Right lobe of liver (tissue), 6 donors: ENCODE results near the gene SRSF6. TPM values are rescaled to one million over a fixed set of nuclear protein-coding genes. Genes with fewer than 3 reads are reported as not detected.
"Not testable (repeated sequence)": the region's sequence is repeated elsewhere in the genome, so short reads cannot be mapped to it uniquely, and the experiment has no call there.

Experiments used
- ATAC-seq, 4 donors: fragments of 200-7000 bp; cut with Tn5 transposase; one replicate each; pipeline ENCODE4 v1.9.1; 2020; ENCODE audit warnings: mild to moderate bottlenecking in 4 of 4, moderate library complexity in 4 of 4
- DNase-seq, 3 donors: peaks; one replicate each; pipeline ENCODE4 v3.0.0-alpha.2; 2020
- H3K27ac ChIP-seq, 3 donors: fragments of 200-600 bp; one replicate each; pipeline ENCODE4 v1.8.0; 2022
- H3K27me3 ChIP-seq, 2 donors: fragments of 200-600 bp; one replicate each; pipeline ENCODE4 v1.8.0; 2022
- H3K36me3 ChIP-seq, 4 donors: fragments of 200-600 bp; sonication (generic) in 1 of 4; one replicate each; pipeline versions ENCODE4 v1.5.1 to v1.8.0; 2017 to 2022; ENCODE audit warnings: control low read depth in 1 of 4
- H3K4me1 ChIP-seq, 4 donors: fragments of 200-600 bp; sonication (generic) in 1 of 4; one replicate each; pipeline versions ENCODE4 v1.5.1 to v1.8.0; 2017 to 2022; ENCODE audit warnings: control low read depth in 1 of 4
- H3K4me3 ChIP-seq, 3 donors: fragments of 200-600 bp; one replicate each; pipeline ENCODE4 v1.8.0; 2022
- H3K9me3 ChIP-seq, 4 donors: fragments of 200-600 bp; sonication (generic) in 1 of 4; one replicate each; pipeline versions ENCODE4 v1.5.1 to v1.8.0; 2017 to 2022; ENCODE audit warnings: control low read depth in 1 of 4
- CTCF ChIP-seq, 4 donors: fragments of 200-600 bp in 3 of 4; fragments of 450-650 bp in 1 of 4; IDR thresholded peaks; one replicate each; pipeline versions ENCODE4 v1.5.1 to v1.8.0; 2016 to 2022; ENCODE audit warnings: antibody characterized with exemption in 4 of 4, mild to moderate bottlenecking in 2 of 4
- POLR2A ChIP-seq: fragments of 450-650 bp; IDR thresholded peaks from one replicate; pipeline ENCODE4 v1.6.1; 2017; ENCODE audit warnings: antibody characterized with exemption, mild to moderate bottlenecking
- WGBS: methylation state at CpG from one replicate; pipeline ENCODE4 v1.1.6; 2018; ENCODE audit warnings: low coverage, low lambda C conversion rate; ENCODE audit not compliant: insufficient coverage; ENCODE audit errors: missing lambda C conversion rate; 5-methylcytosine and 5-hydroxymethylcytosine counted together
- intact Hi-C, 2 donors: fragments of 100-400 bp; cut with DNase I; formaldehyde crosslinking; loops; one replicate each; pipeline versions ENCODE4 v1.11.2 to v1.14.1; 2022
- total RNA-seq, 6 experiments: library from RNA; depleted of rRNA in 2 of 6; stranded (reverse); fragments of >200 nt in 2 of 6; fragmentation: NEBNext Ultra II Directional in 3 of 6; extraction: Animal tissue kit (Norgen Biotek cat#: 25700) in 3 of 6; gene quantifications; one replicate each; pipeline versions ENCODE4 v1.1.0 to v1.2.4, GENCODE V29; 2016 to 2023
- donor health status: DM: no; HTN: yes; CAD: no.
- donor health status: DM: no; HTN: no; CAD: no.
- donor health status: DM: no; HTN: no; CAD: no.
- donor health status: DM: no; HTN: yes; CAD: no.
- donor health status: DM: no; HTN: yes; CAD: no.

SRSF6 gene
- total RNA-seq, 6 experiments from 2014 or later, result 35.1 to 111 (median 76.8) TPM

- 61% methylated on average over 2 of the region's 6 CpGs for WGBS
- Histone ChIP-seq H3K27ac (no peak overlapping the region), H3K4me3 (no peak overlapping the region), H3K9me3 (no peaks in the 10 kb centered on the region), H3K36me3 (no peaks in the 10 kb centered on the region), H3K27me3 (no peaks in the 10 kb centered on the region), H3K4me1 (no peaks in the 10 kb centered on the region)
- DNase-seq (no peak), ATAC-seq (no peak)
- intact Hi-C loops, result no loop called here
- no peak for TF ChIP-seq POLR2A
- no peak for TF ChIP-seq CTCF (IDR thresholded peaks at IDR 0.05)
Measured at GRCh38 chr20:43416591-43417228, 41.0 kb upstream of the SRSF6 start.

- no peaks in the 10 kb centered on the region for H3K4me1 ChIP-seq
- intact Hi-C loops, result no loop called here
- ATAC-seq (no peak), DNase-seq (no peak)
- no peaks in the 10 kb centered on the region for H3K36me3 ChIP-seq
- H3K9me3 ChIP-seq, result no peaks in the 10 kb centered on the region
- TF ChIP-seq CTCF (IDR thresholded peaks at IDR 0.05), result no peak
- TF ChIP-seq POLR2A, result no peak
- H3K27me3 ChIP-seq, result no peaks in the 10 kb centered on the region
- H3K27ac ChIP-seq, result no peak overlapping the region
- H3K4me3 ChIP-seq, result no peak overlapping the region
Measured at GRCh38 chr20:43420192-43420591, 37.5 kb upstream of the SRSF6 start.

GRCh38 chr20:43420913-43421312 lies 36.8 kb upstream of the SRSF6 start:
- H3K4me3 ChIP-seq, DNase-seq, intact Hi-C loops, ATAC-seq, H3K36me3 ChIP-seq, H3K9me3 ChIP-seq, H3K27me3 ChIP-seq, H3K27ac ChIP-seq, H3K4me1 ChIP-seq: not testable (repeated sequence)
- WGBS, result 68% methylated on average over 7 of the region's 7 CpGs

- no peaks in the 10 kb centered on the region for H3K36me3 ChIP-seq
- TF ChIP-seq POLR2A (no peak), CTCF (IDR thresholded peaks at IDR 0.05) (no peak)
- H3K4me3 ChIP-seq, result no peak overlapping the region
- H3K27ac ChIP-seq, result no peak overlapping the region
- intact Hi-C loops, result no loop called here
- H3K9me3 ChIP-seq, result no peaks in the 10 kb centered on the region
- DNase-seq (no peak), ATAC-seq (no peak)
- 58% methylated on average over 5 of the region's 5 CpGs for WGBS
- H3K4me1 ChIP-seq, result no peaks in the 10 kb centered on the region
- H3K27me3 ChIP-seq, result no peaks in the 10 kb centered on the region
Measured at GRCh38 chr20:43426172-43426571, 31.5 kb upstream of the SRSF6 start.

- intact Hi-C loops, result no loop called here
- Histone ChIP-seq H3K27ac (no peak overlapping the region), H3K36me3 (no peaks in the 10 kb centered on the region), H3K4me1 (no peaks in the 10 kb centered on the region), H3K9me3 (no peaks in the 10 kb centered on the region), H3K27me3 (no peaks in the 10 kb centered on the region), H3K4me3 (no peak overlapping the region)
- ATAC-seq (no peak), DNase-seq (no peak)
- TF ChIP-seq POLR2A, result no peak
- TF ChIP-seq CTCF (IDR thresholded peaks at IDR 0.05), result no peak
- WGBS, result 46% methylated on average over 7 of the region's 10 CpGs
Measured at GRCh38 chr20:43430265-43431133, 27.2 kb upstream of the SRSF6 start.
